Measurements from ENCODE around the gene HLA-DPA1. TPM values are rescaled to one million over a fixed set of nuclear protein-coding genes. Genes with fewer than 3 reads are reported as not detected.

HLA-DPA1 gene
- total RNA-seq, 1 experiment from 2014 or later, result 2.6 TPM

DNA sequence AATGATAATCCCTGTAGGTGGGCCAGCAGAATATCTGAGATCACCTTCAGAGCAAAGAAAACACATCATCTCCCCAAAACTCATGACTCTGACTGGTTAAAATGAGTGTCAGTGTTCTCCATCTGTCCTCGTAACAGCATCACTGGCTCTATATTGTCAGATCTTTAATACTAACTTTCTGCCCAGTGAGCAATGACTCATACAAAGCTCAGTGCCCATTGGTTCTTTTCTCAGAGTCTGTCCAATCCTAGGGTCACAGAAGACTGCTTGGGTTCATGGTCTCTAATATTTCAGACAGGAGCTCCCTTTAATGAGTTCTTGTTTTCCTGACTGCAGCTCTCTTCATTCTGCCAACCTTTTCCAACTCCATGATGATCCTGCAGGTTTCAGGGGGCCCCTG lies 38.7 kb upstream of the HLA-DPA1 start:
- no peak overlapping the region for H2BK12ac ChIP-seq (ENCODE audit: insufficient read length, low read depth, low read length)
- H3K79me1 ChIP-seq (ENCODE audit: insufficient read depth, low read depth, low read length, poor library complexity, severe bottlenecking), result no peaks in the 10 kb centered on the region
- no peaks in the 10 kb centered on the region; a peak in 1 of 5 replicates for H3K9me3 Mint-ChIP-seq
- H3K36me3 Mint-ChIP-seq (ENCODE audit: insufficient read depth in 1 of 3, low read depth in 3 of 3), result no peaks in the 10 kb centered on the region
- no peak overlapping the region for H2BK5ac ChIP-seq (ENCODE audit: insufficient read length, low read length)
- TF ChIP-seq, protein P1, sequence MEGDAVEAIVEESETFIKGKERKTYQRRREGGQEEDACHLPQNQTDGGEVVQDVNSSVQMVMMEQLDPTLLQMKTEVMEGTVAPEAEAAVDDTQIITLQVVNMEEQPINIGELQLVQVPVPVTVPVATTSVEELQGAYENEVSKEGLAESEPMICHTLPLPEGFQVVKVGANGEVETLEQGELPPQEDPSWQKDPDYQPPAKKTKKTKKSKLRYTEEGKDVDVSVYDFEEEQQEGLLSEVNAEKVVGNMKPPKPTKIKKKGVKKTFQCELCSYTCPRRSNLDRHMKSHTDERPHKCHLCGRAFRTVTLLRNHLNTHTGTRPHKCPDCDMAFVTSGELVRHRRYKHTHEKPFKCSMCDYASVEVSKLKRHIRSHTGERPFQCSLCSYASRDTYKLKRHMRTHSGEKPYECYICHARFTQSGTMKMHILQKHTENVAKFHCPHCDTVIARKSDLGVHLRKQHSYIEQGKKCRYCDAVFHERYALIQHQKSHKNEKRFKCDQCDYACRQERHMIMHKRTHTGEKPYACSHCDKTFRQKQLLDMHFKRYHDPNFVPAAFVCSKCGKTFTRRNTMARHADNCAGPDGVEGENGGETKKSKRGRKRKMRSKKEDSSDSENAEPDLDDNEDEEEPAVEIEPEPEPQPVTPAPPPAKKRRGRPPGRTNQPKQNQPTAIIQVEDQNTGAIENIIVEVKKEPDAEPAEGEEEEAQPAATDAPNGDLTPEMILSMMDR (conservative IDR thresholded peaks at IDR 0.05), result no peak
- no peak overlapping the region for H3K4me2 ChIP-seq (ENCODE audit: insufficient read depth, insufficient read length, low read length)
- H2AK5ac ChIP-seq (ENCODE audit: insufficient read length, low read length), result no peak overlapping the region
- no peak overlapping the region for H3K18ac ChIP-seq (ENCODE audit: insufficient read length, low read depth, low read length)
- no peaks in the 10 kb centered on the region for H3K9me3 ChIP-seq (ENCODE audit: control insufficient read depth, low read depth, low read length)
- DNase-seq, result no peak
- H4K8ac ChIP-seq (replicated peaks; ENCODE audit: insufficient read length, low read depth, low read length), result no peak overlapping the region
- no peak overlapping the region for H2BK120ac ChIP-seq (ENCODE audit: low read depth, low read length, poor library complexity, severe bottlenecking)
- H2AFZ ChIP-seq (ENCODE audit: low read length), result no peak overlapping the region
- H3K23ac ChIP-seq (ENCODE audit: insufficient read length, low read depth, low read length), result no peak overlapping the region
- peaks cover 30% of the 10 kb centered on the region for H3K27me3 Mint-ChIP-seq (ENCODE audit: low read depth)
- no peaks in the 10 kb centered on the region for H3K27me3 ChIP-seq (ENCODE audit: insufficient read depth, low read length)
- no peak overlapping the region for H3K9ac ChIP-seq (ENCODE audit: extremely low read depth, insufficient read length, low read length)
- H4K91ac ChIP-seq (ENCODE audit: insufficient read length, low read depth, low read length), result no peak overlapping the region
- no peak overlapping the region for H3K56ac ChIP-seq (ENCODE audit: insufficient read length, low read depth, low read length)
- no CpG with 5 or more reads among the region's 1 CpG for WGBS (ENCODE audit: extremely low coverage, insufficient read length, low lambda C conversion rate)
- H4K20me1 ChIP-seq (ENCODE audit: control insufficient read depth, insufficient read depth, insufficient read length), result no peaks in the 10 kb centered on the region
- peaks cover 18 to 22% of the 10 kb centered on the region in 2 experiments for H3K4me1 Mint-ChIP-seq
- no peak overlapping the region for H2BK15ac ChIP-seq (ENCODE audit: low read depth, low read length)
- H3K27ac Mint-ChIP-seq, result no peak overlapping the region
- H3K79me2 ChIP-seq (ENCODE audit: insufficient read depth, low read length), result no peaks in the 10 kb centered on the region
- no peaks in the 10 kb centered on the region for H3K4me1 ChIP-seq (ENCODE audit: insufficient read depth, low read length)
- H2BK20ac ChIP-seq (ENCODE audit: low read depth, low read length, poor library complexity, severe bottlenecking), result no peak overlapping the region
- no peak overlapping the region for H3T11ph ChIP-seq (ENCODE audit: low read length)
- H3K14ac ChIP-seq (ENCODE audit: insufficient read depth, low read length), result no peak overlapping the region
- H3K4me3 Mint-ChIP-seq, result no peak overlapping the region
- peaks cover 9% of the 10 kb centered on the region for H3K23me2 ChIP-seq (ENCODE audit: insufficient read length, low read depth, low read length, poor library complexity, severe bottlenecking)
- H3K4ac ChIP-seq (ENCODE audit: low read depth, low read length), result no peak overlapping the region
- H4K5ac ChIP-seq (ENCODE audit: insufficient read length, low read depth, low read length), result no peak overlapping the region
- H3K27ac ChIP-seq (ENCODE audit: insufficient read length, low read depth, low read length), result no peak overlapping the region

All from H9 (cell line).